Heart right ventricle (tissue), 16 donors: ENCODE measurements around the gene GPS1. TPM values are rescaled to one million over a fixed set of nuclear protein-coding genes. Genes with fewer than 3 reads are reported as not detected.
"Not testable (repeated sequence)": the region's sequence is repeated elsewhere in the genome, so short reads cannot be mapped to it uniquely, and the experiment has no call there.

Source experiments
- ATAC-seq, 8 donors: fragments of 200-7000 bp; cut with Tn5 transposase; one replicate each; pipeline ENCODE4 v1.9.1; 2020; ENCODE audit warnings: mild to moderate bottlenecking in 8 of 8, moderate library complexity in 8 of 8, moderate number of reproducible peaks in 1 of 8
- DNase-seq, 2 donors: peaks; one replicate each; pipeline ENCODE4 v3.0.0-alpha.2; 2020
- H3K27ac ChIP-seq, 10 donors: fragments of 200-600 bp; sonication (generic) in 2 of 10; one replicate each; pipeline versions ENCODE4 v1.5.0 to v1.8.0; 2020 to 2022; ENCODE audit warnings: mild to moderate bottlenecking in 3 of 10
- H3K27me3 ChIP-seq, 7 donors: fragments of 200-600 bp; one replicate each; pipeline ENCODE4 v1.8.0; 2021 to 2022; ENCODE audit warnings: mild to moderate bottlenecking in 2 of 7
- H3K36me3 ChIP-seq, 9 donors: fragments of 200-600 bp; sonication (generic) in 1 of 9; one replicate each; pipeline versions ENCODE4 v1.5.0 to v1.8.0; 2020 to 2022; ENCODE audit warnings: mild to moderate bottlenecking in 2 of 9
- H3K4me1 ChIP-seq, 9 donors: fragments of 200-600 bp; sonication (generic) in 1 of 9; one replicate each; pipeline versions ENCODE4 v1.5.0 to v1.8.0; 2020 to 2022; ENCODE audit warnings: mild to moderate bottlenecking in 4 of 9
- H3K4me3 ChIP-seq, 10 donors: fragments of 200-600 bp; sonication (generic) in 2 of 10; one replicate each; pipeline versions ENCODE4 v1.5.0 to v1.8.0; 2020 to 2022; ENCODE audit warnings: mild to moderate bottlenecking in 7 of 10, moderate library complexity in 2 of 10
- H3K9me3 ChIP-seq, 11 donors: fragments of 200-600 bp in 10 of 11; sonication (generic) in 2 of 11; one replicate each; pipeline versions ENCODE4 v1.5.0 to v1.8.0; 2013 to 2022; ENCODE audit warnings: mild to moderate bottlenecking in 2 of 11, control low read depth in 1 of 11, moderate library complexity in 1 of 11
- CTCF ChIP-seq, 9 donors: fragments of 200-600 bp; sonication (generic) in 2 of 9; IDR thresholded peaks; one replicate each; pipeline versions ENCODE4 v1.5.0 to v1.8.0; 2021 to 2022; ENCODE audit warnings: antibody characterized with exemption in 9 of 9, mild to moderate bottlenecking in 5 of 9, moderate library complexity in 1 of 9
- WGBS, 2 donors: extraction: QIAGEN DNeasy Blood & Tissue Kit; methylation state at CpG; one replicate each; pipeline ENCODE4 v1.1.7; 2013; ENCODE audit warnings: inconsistent platforms in 1 of 2; 5-methylcytosine and 5-hydroxymethylcytosine counted together
- intact Hi-C, 10 donors: fragments of 100-400 bp; cut with DNase I; formaldehyde crosslinking; loops; one replicate each; pipeline versions ENCODE4 v1.11.1 to v1.14.2; 2022
- polyA plus RNA-seq, 2 donors: library from polyadenylated mRNA; stranded (reverse); fragments of 200-250 nt; gene quantifications; one replicate each; pipeline ENCODE4 v1.2.3, GENCODE V29; 2013
- total RNA-seq, 10 donors: library from RNA; stranded (reverse); fragmentation: NEBNext Ultra II Directional in 3 of 10; extraction: Animal tissue kit (Norgen Biotek cat#: 25700) in 3 of 10; gene quantifications; one replicate each; pipeline versions ENCODE4 v1.2.1 to v1.2.4, GENCODE V29; 2021 to 2023
- donor health status: Arrhythmogenic right ventricular cardiomyopathy.
- donor health status: ischemic (EF 13 %, LVEDD 7.1; RV severe dilation, severe dysfunction).
- donor health status: healthy with polysubstance abuse.
- donor health status: DM: no; HTN: yes; CAD: no.
- donor health status: DM: no; HTN: no; CAD: no.
- donor health status: ischemic (EF 25% LVEDD 6.9; RV normal size, moderate dysfunction).
- donor health status: ischemic (EF 25% LVEDD 5.7; RV mildly dilated, moderate dysfunction).
- donor health status: healthy.
- donor health status: DM: yes; HTN: yes; CAD: no.
- donor health status: Ischemic cardiomyopathy.
- donor health status: ischemic (EF 35%, LVEDD 5.7; RV mildly dilated, moderate dysfunction).
- donor health status: nonischemic (EF 11% LVEDD 7.7; RV severe dilation, severe dysfunction).
- donor health status: DM: yes; HTN: yes; CAD: no.
- donor health status: PGD.
- donor health status: ischemic (EF 29% LVEDD 5.4; RV normal size, mild dysfunction).
- donor health status: nonischemic (EF 23%, LVEDD 6.1; RV moderate dilation, normal function).

Gene GPS1
- total and polyA plus RNA-seq, 12 donors = 68.9 to 183 (median 81.9) TPM

- peak in 3 of 8 donors; percentile 0 to 2 (median 1) for ATAC-seq
These were observed 15.0 kb upstream of the GPS1 start for GRCh38 chr17:82036634-82037091.

GRCh38 chr17:82037092-82037888, 14.4 kb upstream of the GPS1 start, which contains the start of gene DCXR:
Gene DCXR (minus strand): TSS chr17:82037697. CDS start chr17:82037682, 15 bp downstream.
- H3K36me3 ChIP-seq = peaks cover 0 to 9% (median 0%) of the 10 kb centered on the region in 9 donors
- peaks cover 4 to 24% (median 18%) of the 10 kb centered on the region in 9 donors for H3K4me1 ChIP-seq
- H3K9me3 ChIP-seq = no peaks in the 10 kb centered on the region
- ATAC-seq = peak; percentile 95 to 99 (median 98)
- peaks cover 0 to 5% (median 2%) of the 10 kb centered on the region in 7 donors for H3K27me3 ChIP-seq
- peak; percentile 97 to 98 for DNase-seq
- intact Hi-C loops = loop anchor here in 3 of 10 donors (1.0 to 10.0 kb wide), 3 partner anchors 60 to 288 kb away; partner anchors contain the start of gene FASN (in 3 of the 3)
- peak; percentile 68 to 94 (median 86) for TF ChIP-seq CTCF (IDR thresholded peaks at IDR 0.05)
- peak within 1 kb of the TSS; percentile 90 to 97 (median 94) for H3K27ac ChIP-seq
- 0 to 1% methylated on average over 81 to 92 of the region's 92 CpGs for WGBS, 2 donors
- H3K4me3 ChIP-seq = peak within 1 kb of the TSS; percentile 58 to 82 (median 72)

More at GRCh38 chr17:82036634-82037091, 15.0 kb upstream of the GPS1 start:
- no peak for DNase-seq
- intact Hi-C loops = loop anchor here in 3 of 10 donors (1.0 to 10.0 kb wide), 3 partner anchors 61 to 288 kb away; partner anchors contain the start of gene FASN (in 3 of the 3)
- no peak for TF ChIP-seq CTCF (IDR thresholded peaks at IDR 0.05)
- peaks cover 0 to 9% (median 0%) of the 10 kb centered on the region in 9 donors for H3K36me3 ChIP-seq
- H3K4me3 ChIP-seq = peak overlapping the region; percentile 58 to 82 (median 72)
- peaks cover 6 to 29% (median 23%) of the 10 kb centered on the region in 9 donors for H3K4me1 ChIP-seq
- H3K27ac ChIP-seq = peak overlapping the region; percentile 90 to 97 (median 94)
- 34 to 39% methylated on average over 23 of the region's 23 CpGs for WGBS, 2 donors
- no peaks in the 10 kb centered on the region for H3K9me3 ChIP-seq
- H3K27me3 ChIP-seq = peaks cover 0 to 10% (median 6%) of the 10 kb centered on the region in 7 donors

- peaks cover 4 to 22% (median 18%) of the 10 kb centered on the region in 9 donors for H3K4me1 ChIP-seq
- intact Hi-C loops = loop anchor here in 3 of 10 donors (1.0 to 10.0 kb wide), 3 partner anchors 59 to 287 kb away; partner anchors contain the start of gene FASN (in 3 of the 3)
- DNase-seq = no peak
These were observed 13.9 kb upstream of the GPS1 start for GRCh38 chr17:82037889-82038195.

GRCh38 chr17:82038796-82039409, 12.8 kb upstream of the GPS1 start:
- not testable (repeated sequence) for H3K27me3 ChIP-seq, H3K4me3 ChIP-seq, H3K27ac ChIP-seq, DNase-seq, H3K36me3 ChIP-seq, ATAC-seq, H3K9me3 ChIP-seq
- WGBS, 2 donors = 86 to 91% methylated on average over 16 of the region's 16 CpGs
- intact Hi-C loops = loop anchor here in 3 of 10 donors (5.0 to 10.0 kb wide), 2 partner anchors 58 to 286 kb away; partner anchors contain the start of gene FASN (in 2 of the 3)
- peaks cover 4 to 22% (median 18%) of the 10 kb centered on the region in 9 donors for H3K4me1 ChIP-seq

More at GRCh38 chr17:82037889-82038195, 13.9 kb upstream of the GPS1 start:
- TF ChIP-seq CTCF (IDR thresholded peaks at IDR 0.05) = no peak
- no peaks in the 10 kb centered on the region for H3K9me3 ChIP-seq
- no peak for ATAC-seq
- peaks cover 0 to 9% (median 0%) of the 10 kb centered on the region in 9 donors for H3K36me3 ChIP-seq
- peak overlapping the region in 9 of 10 donors; percentile 91 to 97 (median 94) for H3K27ac ChIP-seq
- WGBS, 2 donors = 10 to 13% methylated on average over 10 of the region's 10 CpGs
- H3K27me3 ChIP-seq = no peaks in the 10 kb centered on the region
- peak overlapping the region in 9 of 10 donors; percentile 58 to 82 (median 73) for H3K4me3 ChIP-seq
